KMS-11 (cell line): ENCODE measurements around the gene NAA10.

ENCODE experiments used
- H2AFZ ChIP-seq: fragments of 200-600 bp; sonication (generic); 2 replicates; pipeline ENCODE4 v1.6.1; 2016; ENCODE audit warnings: antibody characterized with exemption, mixed run types, low read depth
- H3K27ac ChIP-seq: fragments of 200-600 bp; sonication (generic); 2 replicates; pipeline ENCODE4 v1.6.1; 2016; ENCODE audit warnings: mild to moderate bottlenecking, mixed run types
- H3K27me3 ChIP-seq: fragments of 200-600 bp; sonication (generic); 2 replicates; pipeline ENCODE4 v1.6.1; 2017; ENCODE audit warnings: mild to moderate bottlenecking, low read depth, mixed run types, moderate library complexity; ENCODE audit not compliant: insufficient read depth
- H3K36me3 ChIP-seq: fragments of 200-600 bp; sonication (generic); 2 replicates; pipeline ENCODE4 v1.6.1; 2017; ENCODE audit warnings: mild to moderate bottlenecking, mixed run types; ENCODE audit not compliant: insufficient read depth
- H3K4me1 ChIP-seq: fragments of 200-600 bp; sonication (generic); 2 replicates; pipeline ENCODE4 v1.6.1; 2016; ENCODE audit warnings: mild to moderate bottlenecking, low read depth, mixed run types; ENCODE audit not compliant: poor library complexity, severe bottlenecking
- H3K4me2 ChIP-seq: fragments of 200-600 bp; sonication (generic); 2 replicates; pipeline ENCODE4 v1.7.0; 2016; ENCODE audit warnings: mild to moderate bottlenecking, mixed run types
- H3K4me3 ChIP-seq: fragments of 200-600 bp; sonication (generic); IDR thresholded peaks from 2 replicates; pipeline ENCODE4 v1.6.1; 2017; ENCODE audit warnings: low read depth, low read length, mixed read lengths; ENCODE audit not compliant: insufficient read depth
- H3K79me2 ChIP-seq: fragments of 200-600 bp; sonication (generic); 2 replicates; pipeline ENCODE4 v1.6.1; 2016; ENCODE audit warnings: low read depth, mixed run types; ENCODE audit not compliant: insufficient read depth
- H3K9ac ChIP-seq: fragments of 200-600 bp; sonication (generic); 2 replicates; pipeline ENCODE4 v1.6.1; 2016; ENCODE audit warnings: mild to moderate bottlenecking, mixed run types
- H4K20me1 ChIP-seq: fragments of 200-600 bp; sonication (generic); 2 replicates; pipeline ENCODE4 v1.6.1; 2016; ENCODE audit warnings: mild to moderate bottlenecking, mixed run types; ENCODE audit not compliant: insufficient read depth
- CTCF ChIP-seq: fragments of 200-600 bp; sonication (generic); conservative IDR thresholded peaks from 2 replicates; pipeline ENCODE4 v1.6.1; 2017; ENCODE audit warnings: low read depth, mild to moderate bottlenecking, antibody characterized with exemption, low read length, moderate library complexity, mixed read lengths

The NAA10 gene

GRCh38 chrX:153922932-153923857 is 11.6 kb downstream of the NAA10 start:
- H3K4me2 ChIP-seq: peak overlapping the region; percentile 94; the same call in 1 of the 2 replicates
- peaks cover 43% of the 10 kb centered on the region for H3K79me2 ChIP-seq
- H3K27ac ChIP-seq: no peak overlapping the region
- H3K9ac ChIP-seq: no peak overlapping the region
- no peaks in the 10 kb centered on the region for H4K20me1 ChIP-seq
- H3K4me1 ChIP-seq: peaks cover 12% of the 10 kb centered on the region
- no peak for TF ChIP-seq CTCF
- H3K4me3 ChIP-seq: no peak overlapping the region
- no peaks in the 10 kb centered on the region for H3K36me3 ChIP-seq
- no peaks in the 10 kb centered on the region for H3K27me3 ChIP-seq
- no peak overlapping the region for H2AFZ ChIP-seq

GRCh38 chrX:153921511-153922446 is 13.1 kb downstream of the NAA10 start:
- no peak overlapping the region for H3K9ac ChIP-seq
- H3K4me3 ChIP-seq: no peak overlapping the region
- peaks cover 12% of the 10 kb centered on the region for H3K4me1 ChIP-seq
- no peaks in the 10 kb centered on the region for H4K20me1 ChIP-seq
- TF ChIP-seq CTCF: no peak
- peaks cover 43% of the 10 kb centered on the region for H3K79me2 ChIP-seq
- H3K36me3 ChIP-seq: no peaks in the 10 kb centered on the region
- no peak overlapping the region for H2AFZ ChIP-seq
- H3K27me3 ChIP-seq: no peaks in the 10 kb centered on the region
- no peak overlapping the region for H3K27ac ChIP-seq
- H3K4me2 ChIP-seq: no peak overlapping the region

- no peak overlapping the region for H2AFZ ChIP-seq
- H4K20me1 ChIP-seq: no peaks in the 10 kb centered on the region
- H3K36me3 ChIP-seq: no peaks in the 10 kb centered on the region
- H3K79me2 ChIP-seq: peaks cover 43% of the 10 kb centered on the region
- H3K27ac ChIP-seq: no peak overlapping the region
- H3K4me2 ChIP-seq: no peak overlapping the region
- H3K27me3 ChIP-seq: no peaks in the 10 kb centered on the region
- H3K9ac ChIP-seq: no peak overlapping the region
- H3K4me3 ChIP-seq: no peak overlapping the region
- H3K4me1 ChIP-seq: peaks cover 12% of the 10 kb centered on the region
- TF ChIP-seq CTCF: no peak
Observed at GRCh38 chrX:153921070-153921469, 13.8 kb downstream of the NAA10 start.

GRCh38 chrX:153920546-153920945 is 14.3 kb downstream of the NAA10 start:
- no peaks in the 10 kb centered on the region for H3K27me3 ChIP-seq
- H3K4me1 ChIP-seq: peaks cover 12% of the 10 kb centered on the region
- no peak overlapping the region for H3K27ac ChIP-seq
- H3K9ac ChIP-seq: no peak overlapping the region
- no peak for TF ChIP-seq CTCF
- H3K4me2 ChIP-seq: no peak overlapping the region
- peaks cover 40% of the 10 kb centered on the region for H3K79me2 ChIP-seq
- H2AFZ ChIP-seq: no peak overlapping the region
- no peaks in the 10 kb centered on the region for H4K20me1 ChIP-seq
- no peaks in the 10 kb centered on the region for H3K36me3 ChIP-seq
- H3K4me3 ChIP-seq: no peak overlapping the region
